PFSK-1 (cell line): ENCODE measurements around the gene LIPE.

Experiments used
- POLR2AphosphoS5 ChIP-seq: IDR thresholded peaks from 2 replicates; pipeline ENCODE4 v1.6.1; 2012; ENCODE audit warnings: low read depth, mild to moderate bottlenecking, control low read depth, low read length, moderate library complexity
- SIN3A ChIP-seq: IDR thresholded peaks from 2 replicates; pipeline ENCODE4 v1.6.1; 2012; ENCODE audit warnings: mild to moderate bottlenecking, low read length, moderate library complexity, borderline replicate concordance; ENCODE audit not compliant: insufficient read depth
- TAF1 ChIP-seq: IDR thresholded peaks from 2 replicates; pipeline ENCODE4 v1.6.1; 2012; ENCODE audit warnings: low read length, control low read depth, borderline replicate concordance; ENCODE audit not compliant: insufficient read depth
- TF ChIP-seq, protein P1 (sequence below), 2 experiments: IDR thresholded peaks; 2 replicates each; pipeline versions ENCODE4 v1.6.1 to v1.8.0; 2011 to 2012; ENCODE audit warnings: low read depth in 2 of 2, low read length in 2 of 2, control low read depth in 1 of 2, inconsistent platforms in 1 of 2, mild to moderate bottlenecking in 1 of 2, moderate library complexity in 1 of 2; ENCODE audit not compliant: insufficient read depth in 1 of 2

DNA sequence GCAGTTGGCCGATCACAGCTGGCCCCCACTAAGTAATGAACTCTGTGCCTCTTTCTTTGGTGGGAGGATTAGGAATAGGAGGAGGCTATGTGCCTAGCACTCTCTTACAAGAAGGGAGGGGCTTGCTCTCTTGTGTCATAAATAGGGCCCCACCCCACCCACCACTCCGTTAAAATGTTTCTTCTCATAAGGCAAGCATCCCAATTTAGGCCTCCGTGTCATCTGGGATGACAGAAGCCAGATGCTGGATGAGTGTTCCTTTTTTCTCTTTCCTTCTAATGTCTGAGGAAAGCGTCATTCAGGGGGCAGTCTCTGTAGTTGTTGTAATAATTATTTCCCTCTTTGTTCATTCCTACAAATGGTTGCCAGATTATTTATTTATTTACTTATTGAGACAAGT lies at the start of gene LIPE:
- no peak for TF ChIP-seq POLR2AphosphoS5
- no peak for TF ChIP-seq TAF1
- TF ChIP-seq, protein P1, sequence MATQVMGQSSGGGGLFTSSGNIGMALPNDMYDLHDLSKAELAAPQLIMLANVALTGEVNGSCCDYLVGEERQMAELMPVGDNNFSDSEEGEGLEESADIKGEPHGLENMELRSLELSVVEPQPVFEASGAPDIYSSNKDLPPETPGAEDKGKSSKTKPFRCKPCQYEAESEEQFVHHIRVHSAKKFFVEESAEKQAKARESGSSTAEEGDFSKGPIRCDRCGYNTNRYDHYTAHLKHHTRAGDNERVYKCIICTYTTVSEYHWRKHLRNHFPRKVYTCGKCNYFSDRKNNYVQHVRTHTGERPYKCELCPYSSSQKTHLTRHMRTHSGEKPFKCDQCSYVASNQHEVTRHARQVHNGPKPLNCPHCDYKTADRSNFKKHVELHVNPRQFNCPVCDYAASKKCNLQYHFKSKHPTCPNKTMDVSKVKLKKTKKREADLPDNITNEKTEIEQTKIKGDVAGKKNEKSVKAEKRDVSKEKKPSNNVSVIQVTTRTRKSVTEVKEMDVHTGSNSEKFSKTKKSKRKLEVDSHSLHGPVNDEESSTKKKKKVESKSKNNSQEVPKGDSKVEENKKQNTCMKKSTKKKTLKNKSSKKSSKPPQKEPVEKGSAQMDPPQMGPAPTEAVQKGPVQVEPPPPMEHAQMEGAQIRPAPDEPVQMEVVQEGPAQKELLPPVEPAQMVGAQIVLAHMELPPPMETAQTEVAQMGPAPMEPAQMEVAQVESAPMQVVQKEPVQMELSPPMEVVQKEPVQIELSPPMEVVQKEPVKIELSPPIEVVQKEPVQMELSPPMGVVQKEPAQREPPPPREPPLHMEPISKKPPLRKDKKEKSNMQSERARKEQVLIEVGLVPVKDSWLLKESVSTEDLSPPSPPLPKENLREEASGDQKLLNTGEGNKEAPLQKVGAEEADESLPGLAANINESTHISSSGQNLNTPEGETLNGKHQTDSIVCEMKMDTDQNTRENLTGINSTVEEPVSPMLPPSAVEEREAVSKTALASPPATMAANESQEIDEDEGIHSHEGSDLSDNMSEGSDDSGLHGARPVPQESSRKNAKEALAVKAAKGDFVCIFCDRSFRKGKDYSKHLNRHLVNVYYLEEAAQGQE (IDR thresholded peaks at IDR 0.05; ENCODE audit: insufficient read depth in 1 of 2, low read depth in 2 of 2, low read length in 2 of 2), result no peak
- TF ChIP-seq SIN3A, result no peak
